Right renal pelvis (tissue), 4 donors: Measurements from ENCODE around the gene WDR35. TPM values are rescaled to one million over a fixed set of nuclear protein-coding genes. Genes with fewer than 3 reads are reported as not detected.

Experiments used
- DNase-seq, 4 donors: peaks; one replicate each; pipeline ENCODE4 v3.0.0-alpha.2; 2013; ENCODE audit warnings: low read depth in 4 of 4, low spot score in 3 of 4, missing footprints in 1 of 4
- polyA plus RNA-seq, 4 donors: library from polyadenylated mRNA; unstranded; fragments of 120-200 nt; gene quantifications; one replicate each; pipeline ENCODE4 v1.2.1, GENCODE V29; 2013; ENCODE audit not compliant: insufficient read length in 4 of 4

Gene WDR35
- polyA plus RNA-seq, 4 donors, result 23.5 to 31.4 (median 29.0) TPM

DNA sequence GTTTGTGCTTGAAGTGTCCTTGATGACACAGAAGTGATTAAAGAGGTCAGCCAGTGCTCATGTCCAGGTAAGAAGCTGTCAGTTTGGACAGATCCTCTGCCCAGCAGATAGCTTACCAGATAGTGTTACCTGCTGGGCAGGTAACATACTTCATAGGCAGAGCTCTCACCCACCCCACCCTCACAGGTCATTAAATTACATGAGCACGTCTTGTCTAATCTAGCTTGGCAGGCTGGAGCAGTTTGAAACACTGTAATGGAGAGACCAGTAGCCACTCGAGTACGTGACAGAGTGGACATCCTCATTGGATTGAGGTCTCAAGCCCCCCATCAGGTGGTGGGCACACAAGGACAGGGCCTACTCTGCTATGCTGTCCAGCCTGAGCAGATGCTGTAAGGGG is 115.2 kb downstream of the WDR35 start:
- no peak for DNase-seq

DNA sequence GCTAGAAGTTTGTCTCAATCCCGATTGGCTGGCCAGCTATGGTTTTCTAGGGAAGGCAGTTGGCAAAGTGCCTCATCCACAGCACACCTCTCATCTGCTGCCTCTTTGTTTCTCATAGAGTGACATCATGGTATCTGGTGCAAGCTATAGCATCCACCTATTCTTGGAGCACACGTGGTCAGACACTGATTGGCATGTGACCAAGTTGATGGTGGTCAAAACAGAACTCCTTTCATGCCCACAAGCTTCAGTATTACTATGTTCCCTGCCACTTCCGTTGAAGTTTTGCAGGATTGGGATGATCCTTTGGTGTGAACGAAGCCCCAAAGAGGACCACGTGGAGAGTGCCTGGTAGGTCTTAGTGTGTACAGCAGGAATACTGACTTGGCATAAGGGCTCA is 116.9 kb downstream of the WDR35 start:
- DNase-seq, result no peak

- DNase-seq, result no peak
Observed at GRCh38 chr2:19872302-19872701, 117.6 kb downstream of the WDR35 start.

DNA sequence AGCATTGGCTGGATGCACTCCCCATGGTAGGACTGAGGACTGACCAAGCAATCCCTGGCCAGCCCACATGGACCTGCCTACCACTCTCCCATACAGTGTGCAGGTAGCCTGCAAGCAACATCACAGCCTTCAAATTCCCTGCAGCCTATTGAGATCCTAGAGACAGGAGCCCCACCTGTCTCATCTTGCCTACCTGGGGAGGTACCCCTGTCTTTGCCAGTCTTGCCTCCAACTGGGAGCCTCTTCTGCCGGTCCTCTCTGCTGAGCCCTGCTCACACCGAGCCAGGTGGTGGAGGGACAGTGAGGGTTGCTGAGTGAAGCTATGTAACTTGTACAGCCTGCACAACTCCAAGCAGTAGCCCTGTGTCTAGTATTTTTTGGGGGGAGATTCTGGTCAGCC is 118.1 kb downstream of the WDR35 start:
- DNase-seq, result no peak

DNA sequence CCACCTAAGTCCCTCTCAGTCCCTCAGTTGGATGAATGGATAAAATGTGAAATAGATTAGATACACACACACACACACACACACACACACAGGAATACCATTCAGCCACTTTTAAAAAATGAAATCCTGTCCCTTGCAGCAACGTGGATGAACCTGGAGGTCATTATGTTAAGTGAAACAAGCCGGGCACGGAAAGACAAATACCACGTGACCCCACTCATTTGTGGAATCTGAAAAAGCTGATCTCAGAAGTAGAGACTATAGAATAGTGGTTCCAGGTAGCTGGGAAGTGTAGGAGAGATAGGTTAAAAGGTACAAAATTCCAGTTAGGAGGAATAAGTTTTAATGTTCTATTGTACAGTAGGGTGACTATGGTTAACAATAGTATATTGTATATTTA is 119.1 kb downstream of the WDR35 start:
- DNase-seq, result no peak

GRCh38 chr2:19868701-19869580 is 121.0 kb downstream of the WDR35 start:
- DNase-seq, result peak in 2 of 4 donors; percentile 34 to 35

DNA sequence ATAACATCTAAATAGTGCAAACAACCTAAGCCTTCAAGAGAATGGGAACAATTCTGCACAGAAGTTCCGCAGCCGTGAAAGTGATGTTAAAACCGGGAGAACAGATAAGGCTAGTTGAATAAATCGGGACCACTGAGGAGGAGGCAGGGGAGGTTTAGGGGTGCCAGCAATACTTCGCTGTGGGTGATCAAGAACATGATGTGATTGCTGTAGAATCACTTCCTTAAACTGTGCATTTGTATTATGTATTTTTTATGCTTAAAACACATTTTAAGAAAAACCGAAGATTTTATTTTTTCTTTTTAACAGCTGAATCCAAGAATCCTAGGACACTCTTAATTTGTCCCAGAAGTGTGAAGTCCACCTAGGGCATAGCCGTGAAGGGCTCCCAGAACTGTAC is 121.7 kb downstream of the WDR35 start:
- no peak for DNase-seq

DNA sequence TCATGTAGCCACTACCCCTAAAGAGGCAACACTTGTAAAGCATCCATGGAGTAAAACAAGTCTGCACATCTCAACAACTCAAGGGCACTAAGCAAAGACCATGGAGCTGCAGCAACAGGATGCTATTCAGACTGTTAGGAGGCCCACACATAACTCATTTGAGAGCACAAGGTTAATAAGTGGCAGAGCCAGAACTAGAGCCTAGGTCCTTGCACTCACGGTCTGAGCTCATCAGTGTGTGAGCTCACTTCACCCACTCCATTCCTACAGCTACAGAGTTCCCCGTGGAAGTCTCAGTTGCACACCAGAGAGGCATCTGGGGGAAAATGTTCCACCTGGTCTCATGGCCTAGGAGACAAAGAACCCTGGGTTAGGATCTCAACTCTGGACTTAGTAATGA is 123.1 kb downstream of the WDR35 start:
- DNase-seq, result no peak

- DNase-seq, result no peak
Observed at GRCh38 chr2:19865151-19865550, 124.8 kb downstream of the WDR35 start.

DNA sequence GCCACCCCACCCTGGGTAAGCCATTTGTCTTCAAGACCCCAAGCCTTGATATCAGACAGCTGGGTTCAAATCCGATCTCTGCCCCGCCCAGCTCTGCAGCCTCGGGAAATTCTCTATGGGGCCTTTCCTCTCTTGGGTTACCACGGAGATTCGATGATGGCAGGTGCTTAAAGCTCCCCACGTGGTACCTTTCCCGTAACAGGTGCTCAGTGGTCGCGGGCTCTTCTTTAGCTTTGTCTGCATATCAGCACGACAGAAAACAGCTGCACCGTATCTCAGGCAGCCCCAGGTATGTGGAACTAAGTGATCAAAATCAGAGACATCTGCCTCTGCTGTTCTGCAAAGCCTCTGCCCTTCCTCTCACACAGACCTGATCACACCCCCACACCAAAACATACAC is 125.5 kb downstream of the WDR35 start:
- no peak for DNase-seq

DNA sequence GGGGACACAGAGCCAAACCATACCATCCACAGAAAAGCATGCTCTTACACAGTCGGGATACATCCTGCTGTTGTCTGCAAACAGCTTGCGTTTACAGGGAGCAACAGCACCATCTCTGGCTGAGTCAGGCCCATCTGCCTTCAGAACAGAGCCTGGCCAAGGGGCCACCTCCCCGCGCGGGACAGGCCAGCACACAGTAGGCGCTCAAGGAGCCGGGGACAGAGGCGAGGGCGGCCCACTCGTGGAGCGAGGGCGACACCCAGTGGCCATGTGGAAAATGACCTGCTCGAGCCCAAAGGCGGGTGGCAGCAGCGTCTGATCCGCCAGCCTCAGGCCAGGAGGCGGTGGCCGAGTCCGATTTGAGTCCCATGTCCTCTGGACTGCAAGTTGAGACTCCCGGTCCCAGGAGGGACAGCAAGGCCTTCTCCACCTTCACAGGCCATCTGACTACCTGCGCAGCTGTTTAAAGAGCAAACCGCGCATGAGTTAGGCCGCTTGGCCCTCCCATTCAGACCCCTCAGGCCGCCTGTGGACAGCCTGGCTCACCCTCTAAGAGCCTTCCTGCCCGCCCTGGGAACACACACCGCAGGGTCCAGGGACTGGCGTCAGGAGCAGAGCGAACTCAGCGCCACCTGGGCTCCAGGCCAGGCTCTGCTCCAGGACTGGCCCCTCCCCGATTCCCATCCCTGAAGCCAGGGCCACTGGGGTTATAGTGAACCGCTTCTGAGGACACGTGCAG is 126.4 kb downstream of the WDR35 start:
- DNase-seq, result peak in 2 of 4 donors; percentile 35 to 62

DNA sequence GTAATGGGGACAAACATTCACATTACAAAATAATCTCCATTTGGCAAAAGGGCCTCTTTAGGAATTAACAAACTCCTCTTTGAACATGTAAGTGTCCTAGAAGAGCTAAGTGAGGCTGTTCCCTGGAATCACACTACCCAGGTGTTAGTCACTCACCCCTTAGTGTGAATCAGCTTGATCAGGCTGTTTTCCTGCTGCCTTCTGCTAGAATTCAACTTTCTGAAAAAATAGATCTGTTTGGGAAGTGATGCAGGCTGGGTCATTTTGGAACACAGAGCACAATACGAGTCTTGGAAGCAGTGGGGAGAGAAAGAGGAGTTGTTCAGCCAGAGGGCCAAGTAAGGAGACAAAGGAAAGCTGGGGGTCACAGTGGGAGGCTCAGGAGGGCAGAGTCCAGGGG is 128.1 kb downstream of the WDR35 start:
- no peak for DNase-seq

Other genes starting within 250 kb of the WDR35 start
- gene TTC32, start 88.1 kb downstream of the WDR35 start, polyA plus RNA-seq, result 10 to 100 TPM; 37.4 to 52.7 (median 43.0) TPM
- 1 to 10 TPM; 3.3 to 4.3 (median 3.9) TPM for gene MATN3, start 22.6 kb upstream of the WDR35 start, polyA plus RNA-seq
- gene LAPTM4A, start 61.5 kb upstream of the WDR35 start, polyA plus RNA-seq, result 100 to 1,000 TPM; 480 to 586 (median 567) TPM
- gene SDC1, start 235.0 kb upstream of the WDR35 start, polyA plus RNA-seq, result 10 to 100 TPM; 23.2 to 36.1 (median 26.1) TPM